ENCODE results near the gene CDK9.

DNA sequence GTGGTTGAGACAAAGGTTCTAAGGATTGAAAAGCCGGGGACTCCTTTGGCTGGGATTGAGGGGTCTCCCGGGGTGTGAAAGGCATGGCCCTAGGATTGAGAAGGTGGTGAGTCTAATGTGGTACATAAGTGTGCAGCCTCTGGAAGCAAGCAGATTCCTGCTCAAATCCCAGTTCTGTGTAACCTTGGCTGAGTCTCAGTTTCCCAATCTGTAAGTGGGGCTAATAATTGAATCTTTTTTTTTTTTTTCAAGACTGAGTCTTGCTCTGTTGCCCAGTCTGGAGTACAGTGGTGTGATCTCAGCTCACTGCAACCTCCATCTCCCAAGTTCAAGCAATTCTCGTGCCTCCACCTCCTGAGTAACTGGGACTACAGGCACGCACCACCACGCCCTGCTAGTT is 13.2 kb upstream of the CDK9 start:
- TF ChIP-seq, protein P1, sequence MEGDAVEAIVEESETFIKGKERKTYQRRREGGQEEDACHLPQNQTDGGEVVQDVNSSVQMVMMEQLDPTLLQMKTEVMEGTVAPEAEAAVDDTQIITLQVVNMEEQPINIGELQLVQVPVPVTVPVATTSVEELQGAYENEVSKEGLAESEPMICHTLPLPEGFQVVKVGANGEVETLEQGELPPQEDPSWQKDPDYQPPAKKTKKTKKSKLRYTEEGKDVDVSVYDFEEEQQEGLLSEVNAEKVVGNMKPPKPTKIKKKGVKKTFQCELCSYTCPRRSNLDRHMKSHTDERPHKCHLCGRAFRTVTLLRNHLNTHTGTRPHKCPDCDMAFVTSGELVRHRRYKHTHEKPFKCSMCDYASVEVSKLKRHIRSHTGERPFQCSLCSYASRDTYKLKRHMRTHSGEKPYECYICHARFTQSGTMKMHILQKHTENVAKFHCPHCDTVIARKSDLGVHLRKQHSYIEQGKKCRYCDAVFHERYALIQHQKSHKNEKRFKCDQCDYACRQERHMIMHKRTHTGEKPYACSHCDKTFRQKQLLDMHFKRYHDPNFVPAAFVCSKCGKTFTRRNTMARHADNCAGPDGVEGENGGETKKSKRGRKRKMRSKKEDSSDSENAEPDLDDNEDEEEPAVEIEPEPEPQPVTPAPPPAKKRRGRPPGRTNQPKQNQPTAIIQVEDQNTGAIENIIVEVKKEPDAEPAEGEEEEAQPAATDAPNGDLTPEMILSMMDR (conservative IDR thresholded peaks at IDR 0.05; ENCODE audit: low read depth in 2 of 2), result no peak
- no peak for TF ChIP-seq POLR2AphosphoS5 (IDR thresholded peaks at IDR 0.05; ENCODE audit: low read depth)
- no peak for TF ChIP-seq JUNB (IDR thresholded peaks at IDR 0.05; ENCODE audit: unreplicated experiment)
- no peak for TF ChIP-seq EZH2 (IDR thresholded peaks at IDR 0.05; ENCODE audit: low read depth, unreplicated experiment)
- TF ChIP-seq EZH2phosphoT487 (IDR thresholded peaks at IDR 0.05; ENCODE audit: unreplicated experiment), result no peak
- TF ChIP-seq CREB1 (CRISPR knock-in tag; IDR thresholded peaks at IDR 0.05; ENCODE audit: low read depth), result no peak
- TF ChIP-seq, protein P2, sequence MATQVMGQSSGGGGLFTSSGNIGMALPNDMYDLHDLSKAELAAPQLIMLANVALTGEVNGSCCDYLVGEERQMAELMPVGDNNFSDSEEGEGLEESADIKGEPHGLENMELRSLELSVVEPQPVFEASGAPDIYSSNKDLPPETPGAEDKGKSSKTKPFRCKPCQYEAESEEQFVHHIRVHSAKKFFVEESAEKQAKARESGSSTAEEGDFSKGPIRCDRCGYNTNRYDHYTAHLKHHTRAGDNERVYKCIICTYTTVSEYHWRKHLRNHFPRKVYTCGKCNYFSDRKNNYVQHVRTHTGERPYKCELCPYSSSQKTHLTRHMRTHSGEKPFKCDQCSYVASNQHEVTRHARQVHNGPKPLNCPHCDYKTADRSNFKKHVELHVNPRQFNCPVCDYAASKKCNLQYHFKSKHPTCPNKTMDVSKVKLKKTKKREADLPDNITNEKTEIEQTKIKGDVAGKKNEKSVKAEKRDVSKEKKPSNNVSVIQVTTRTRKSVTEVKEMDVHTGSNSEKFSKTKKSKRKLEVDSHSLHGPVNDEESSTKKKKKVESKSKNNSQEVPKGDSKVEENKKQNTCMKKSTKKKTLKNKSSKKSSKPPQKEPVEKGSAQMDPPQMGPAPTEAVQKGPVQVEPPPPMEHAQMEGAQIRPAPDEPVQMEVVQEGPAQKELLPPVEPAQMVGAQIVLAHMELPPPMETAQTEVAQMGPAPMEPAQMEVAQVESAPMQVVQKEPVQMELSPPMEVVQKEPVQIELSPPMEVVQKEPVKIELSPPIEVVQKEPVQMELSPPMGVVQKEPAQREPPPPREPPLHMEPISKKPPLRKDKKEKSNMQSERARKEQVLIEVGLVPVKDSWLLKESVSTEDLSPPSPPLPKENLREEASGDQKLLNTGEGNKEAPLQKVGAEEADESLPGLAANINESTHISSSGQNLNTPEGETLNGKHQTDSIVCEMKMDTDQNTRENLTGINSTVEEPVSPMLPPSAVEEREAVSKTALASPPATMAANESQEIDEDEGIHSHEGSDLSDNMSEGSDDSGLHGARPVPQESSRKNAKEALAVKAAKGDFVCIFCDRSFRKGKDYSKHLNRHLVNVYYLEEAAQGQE (IDR thresholded peaks at IDR 0.05; ENCODE audit: unreplicated experiment), result no peak
- TF ChIP-seq, protein P3, sequence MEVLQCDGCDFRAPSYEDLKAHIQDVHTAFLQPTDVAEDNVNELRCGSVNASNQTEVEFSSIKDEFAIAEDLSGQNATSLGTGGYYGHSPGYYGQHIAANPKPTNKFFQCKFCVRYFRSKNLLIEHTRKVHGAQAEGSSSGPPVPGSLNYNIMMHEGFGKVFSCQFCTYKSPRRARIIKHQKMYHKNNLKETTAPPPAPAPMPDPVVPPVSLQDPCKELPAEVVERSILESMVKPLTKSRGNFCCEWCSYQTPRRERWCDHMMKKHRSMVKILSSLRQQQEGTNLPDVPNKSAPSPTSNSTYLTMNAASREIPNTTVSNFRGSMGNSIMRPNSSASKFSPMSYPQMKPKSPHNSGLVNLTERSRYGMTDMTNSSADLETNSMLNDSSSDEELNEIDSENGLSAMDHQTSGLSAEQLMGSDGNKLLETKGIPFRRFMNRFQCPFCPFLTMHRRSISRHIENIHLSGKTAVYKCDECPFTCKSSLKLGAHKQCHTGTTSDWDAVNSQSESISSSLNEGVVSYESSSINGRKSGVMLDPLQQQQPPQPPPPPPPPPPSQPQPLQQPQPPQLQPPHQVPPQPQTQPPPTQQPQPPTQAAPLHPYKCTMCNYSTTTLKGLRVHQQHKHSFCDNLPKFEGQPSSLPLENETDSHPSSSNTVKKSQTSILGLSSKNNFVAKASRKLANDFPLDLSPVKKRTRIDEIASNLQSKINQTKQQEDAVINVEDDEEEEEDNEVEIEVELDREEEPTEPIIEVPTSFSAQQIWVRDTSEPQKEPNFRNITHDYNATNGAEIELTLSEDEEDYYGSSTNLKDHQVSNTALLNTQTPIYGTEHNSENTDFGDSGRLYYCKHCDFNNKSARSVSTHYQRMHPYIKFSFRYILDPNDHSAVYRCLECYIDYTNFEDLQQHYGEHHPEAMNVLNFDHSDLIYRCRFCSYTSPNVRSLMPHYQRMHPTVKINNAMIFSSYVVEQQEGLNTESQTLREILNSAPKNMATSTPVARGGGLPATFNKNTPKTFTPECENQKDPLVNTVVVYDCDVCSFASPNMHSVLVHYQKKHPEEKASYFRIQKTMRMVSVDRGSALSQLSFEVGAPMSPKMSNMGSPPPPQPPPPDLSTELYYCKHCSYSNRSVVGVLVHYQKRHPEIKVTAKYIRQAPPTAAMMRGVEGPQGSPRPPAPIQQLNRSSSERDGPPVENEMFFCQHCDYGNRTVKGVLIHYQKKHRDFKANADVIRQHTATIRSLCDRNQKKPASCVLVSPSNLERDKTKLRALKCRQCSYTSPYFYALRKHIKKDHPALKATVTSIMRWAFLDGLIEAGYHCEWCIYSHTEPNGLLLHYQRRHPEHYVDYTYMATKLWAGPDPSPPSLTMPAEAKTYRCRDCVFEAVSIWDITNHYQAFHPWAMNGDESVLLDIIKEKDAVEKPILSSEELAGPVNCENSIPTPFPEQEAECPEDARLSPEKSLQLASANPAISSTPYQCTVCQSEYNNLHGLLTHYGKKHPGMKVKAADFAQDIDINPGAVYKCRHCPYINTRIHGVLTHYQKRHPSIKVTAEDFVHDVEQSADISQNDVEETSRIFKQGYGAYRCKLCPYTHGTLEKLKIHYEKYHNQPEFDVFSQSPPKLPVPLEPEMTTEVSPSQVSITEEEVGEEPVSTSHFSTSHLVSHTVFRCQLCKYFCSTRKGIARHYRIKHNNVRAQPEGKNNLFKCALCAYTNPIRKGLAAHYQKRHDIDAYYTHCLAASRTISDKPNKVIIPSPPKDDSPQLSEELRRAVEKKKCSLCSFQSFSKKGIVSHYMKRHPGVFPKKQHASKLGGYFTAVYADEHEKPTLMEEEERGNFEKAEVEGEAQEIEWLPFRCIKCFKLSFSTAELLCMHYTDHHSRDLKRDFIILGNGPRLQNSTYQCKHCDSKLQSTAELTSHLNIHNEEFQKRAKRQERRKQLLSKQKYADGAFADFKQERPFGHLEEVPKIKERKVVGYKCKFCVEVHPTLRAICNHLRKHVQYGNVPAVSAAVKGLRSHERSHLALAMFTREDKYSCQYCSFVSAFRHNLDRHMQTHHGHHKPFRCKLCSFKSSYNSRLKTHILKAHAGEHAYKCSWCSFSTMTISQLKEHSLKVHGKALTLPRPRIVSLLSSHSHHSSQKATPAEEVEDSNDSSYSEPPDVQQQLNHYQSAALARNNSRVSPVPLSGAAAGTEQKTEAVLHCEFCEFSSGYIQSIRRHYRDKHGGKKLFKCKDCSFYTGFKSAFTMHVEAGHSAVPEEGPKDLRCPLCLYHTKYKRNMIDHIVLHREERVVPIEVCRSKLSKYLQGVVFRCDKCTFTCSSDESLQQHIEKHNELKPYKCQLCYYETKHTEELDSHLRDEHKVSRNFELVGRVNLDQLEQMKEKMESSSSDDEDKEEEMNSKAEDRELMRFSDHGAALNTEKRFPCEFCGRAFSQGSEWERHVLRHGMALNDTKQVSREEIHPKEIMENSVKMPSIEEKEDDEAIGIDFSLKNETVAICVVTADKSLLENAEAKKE (CRISPR knock-in tag; IDR thresholded peaks at IDR 0.05), result no peak
- no peak for TF ChIP-seq STAT1 (IDR thresholded peaks at IDR 0.05; ENCODE audit: unreplicated experiment)
- TF ChIP-seq, protein P4, sequence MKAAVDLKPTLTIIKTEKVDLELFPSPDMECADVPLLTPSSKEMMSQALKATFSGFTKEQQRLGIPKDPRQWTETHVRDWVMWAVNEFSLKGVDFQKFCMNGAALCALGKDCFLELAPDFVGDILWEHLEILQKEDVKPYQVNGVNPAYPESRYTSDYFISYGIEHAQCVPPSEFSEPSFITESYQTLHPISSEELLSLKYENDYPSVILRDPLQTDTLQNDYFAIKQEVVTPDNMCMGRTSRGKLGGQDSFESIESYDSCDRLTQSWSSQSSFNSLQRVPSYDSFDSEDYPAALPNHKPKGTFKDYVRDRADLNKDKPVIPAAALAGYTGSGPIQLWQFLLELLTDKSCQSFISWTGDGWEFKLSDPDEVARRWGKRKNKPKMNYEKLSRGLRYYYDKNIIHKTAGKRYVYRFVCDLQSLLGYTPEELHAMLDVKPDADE (IDR thresholded peaks at IDR 0.05), result no peak
- no peak for TF ChIP-seq NANOG (IDR thresholded peaks at IDR 0.05; ENCODE audit: borderline replicate concordance)
